K562 (cell line): ENCODE data around the gene XPOT. TPM values are rescaled to one million over a fixed set of nuclear protein-coding genes. Genes with fewer than 3 reads are reported as not detected.

Source experiments
- ATAC-seq: fragments of 200-7000 bp; cut with Tn5 transposase; 3 replicates; pipeline ENCODE4 v1.9.1; 2020; ENCODE audit warnings: moderate library complexity
- BruUV-seq: library from RNA; stranded (reverse); fragments of 400-500 nt; replicated peaks from 2 replicates; lab custom pipeline; 2021; lab: Mats Ljungman, UMichigan
- CTCF ChIA-PET: fragments of 300-600 bp; formaldehyde crosslinking; extraction: SDS; loops from one replicate; lab custom pipeline; 2021; ENCODE audit warnings: low intra/inter-chr PET ratio; lab: Yijun Ruan, JAX
- POLR2A ChIA-PET: fragments of 300-600, 350-650 bp; sonication (Branson Sonifier 250); formaldehyde crosslinking; extraction: SDS; loops from one replicate; lab custom pipeline; 2021; ENCODE audit warnings: antibody characterized with exemption, inconsistent platforms; lab: Yijun Ruan, JAX
- DNase-seq, 4 experiments: peaks; one replicate each; pipeline versions ENCODE4 v3.0.0 to v3.0.0-alpha.2; 2011 to 2018; ENCODE audit warnings: low spot score in 3 of 4, mixed read lengths in 3 of 4; ENCODE audit errors: extremely low read depth in 1 of 4
- FAIRE-seq: peaks from 2 replicates; lab custom pipeline; 2011; peaks lifted over from hg19 to GRCh38; lab: Jason Lieb, UNC
- H2AFZ ChIP-seq: 2 replicates; pipeline ENCODE4 v1.6.0; 2011; ENCODE audit warnings: low read depth, low read length, control low read depth, inconsistent platforms
- H3K27ac ChIP-seq: fragments of 200-600 bp; 3 replicates; pipeline ENCODE4 v1.8.0; 2011; ENCODE audit warnings: low read depth, mild to moderate bottlenecking, control low read depth, inconsistent platforms, low read length, moderate library complexity, mixed read lengths; ENCODE audit errors: extremely low read depth
- H3K27me3 ChIP-seq, 2 experiments: fragments of 300-600 bp in 1 of 2; 2 replicates in 1 of 2; 3 replicates in 1 of 2; pipeline versions ENCODE4 v1.6.0 to v1.8.0; 2011; ENCODE audit warnings: inconsistent platforms in 2 of 2, low read length in 2 of 2, mild to moderate bottlenecking in 1 of 2, mixed read lengths in 1 of 2, moderate library complexity in 1 of 2; ENCODE audit not compliant: control insufficient read depth in 2 of 2, insufficient read depth in 2 of 2
- H3K36me3 ChIP-seq: fragments of 300-600 bp; 3 replicates; pipeline ENCODE4 v1.8.0; 2011; ENCODE audit warnings: mild to moderate bottlenecking, low read length, inconsistent platforms; ENCODE audit not compliant: control insufficient read depth, insufficient read depth
- H3K4me1 ChIP-seq, 2 experiments: fragments of 200-600 bp in 1 of 2; replicated peaks in 1 of 2; 2 replicates in 1 of 2; 3 replicates in 1 of 2; pipeline versions ENCODE4 v1.5.1 to v1.8.0; 2011; ENCODE audit warnings: inconsistent platforms in 2 of 2, low read length in 2 of 2, mild to moderate bottlenecking in 1 of 2, mixed read lengths in 1 of 2, moderate library complexity in 1 of 2; ENCODE audit not compliant: control insufficient read depth in 2 of 2, insufficient read depth in 2 of 2
- H3K4me2 ChIP-seq: 2 replicates; pipeline ENCODE4 v1.6.1; 2011; ENCODE audit warnings: low read length, control low read depth, inconsistent platforms, mixed read lengths; ENCODE audit not compliant: insufficient read depth
- H3K4me3 ChIP-seq: fragments of 200-600 bp; sonication (generic), shearing (Covaris generic); 2 replicates; pipeline ENCODE4 v1.5.1; 2016; ENCODE audit warnings: control low read depth, inconsistent platforms
- H3K79me2 ChIP-seq: fragments of 200-600 bp; 3 replicates; pipeline ENCODE4 v1.8.0; 2011; ENCODE audit warnings: low read length, inconsistent platforms; ENCODE audit not compliant: control insufficient read depth, insufficient read depth
- H3K9ac ChIP-seq, 2 experiments: 2 replicates each; pipeline versions ENCODE4 v1.6.0 to v1.6.1; 2011; ENCODE audit warnings: low read depth in 2 of 2, low read length in 2 of 2, control low read depth in 1 of 2, inconsistent platforms in 1 of 2, mild to moderate bottlenecking in 1 of 2, mixed read lengths in 1 of 2; ENCODE audit not compliant: insufficient read depth in 1 of 2
- H3K9me1 ChIP-seq: one replicate; pipeline ENCODE4 v1.6.0; 2011; ENCODE audit warnings: inconsistent platforms, mild to moderate bottlenecking, low read length, moderate library complexity; ENCODE audit not compliant: control insufficient read depth, insufficient read depth
- H3K9me3 ChIP-seq: replicated peaks from 2 replicates; pipeline ENCODE4 v1.5.1; 2011; ENCODE audit warnings: low read depth, low read length, inconsistent platforms; ENCODE audit not compliant: control insufficient read depth, insufficient read depth
- H4K20me1 ChIP-seq: replicated peaks from 2 replicates; pipeline ENCODE4 v1.6.1; 2011; ENCODE audit warnings: low read length, inconsistent platforms, mixed read lengths; ENCODE audit not compliant: control insufficient read depth, insufficient read depth
- BCOR ChIP-seq: fragments of 450-650 bp; IDR thresholded peaks from 2 replicates; pipeline ENCODE4 v1.6.1; 2016
- CBX2 ChIP-seq: fragments of 200-600 bp; sonication (generic); IDR thresholded peaks from one replicate; pipeline ENCODE4 v1.6.1; 2012; ENCODE audit warnings: mild to moderate bottlenecking, low read length, inconsistent platforms; ENCODE audit not compliant: insufficient read depth, poor library complexity, severe bottlenecking
- FOXP1 ChIP-seq: sonication (generic); formaldehyde crosslinking; IDR thresholded peaks from 2 replicates; pipeline ENCODE4 v1.8.0; 2022; ENCODE audit warnings: mild to moderate bottlenecking, missing genetic modification reagents
- IRF9 ChIP-seq: fragments of 450-650 bp; IDR thresholded peaks from 2 replicates; pipeline ENCODE4 v1.6.1; 2016; ENCODE audit warnings: missing biosample characterization, missing genetic modification characterization
- KAT7 ChIP-seq: sonication (generic); formaldehyde crosslinking; IDR thresholded peaks from 2 replicates; pipeline ENCODE4 v1.8.0; 2022; ENCODE audit warnings: missing genetic modification reagents, mild to moderate bottlenecking, borderline replicate concordance
- MEF2D ChIP-seq: conservative IDR thresholded peaks from 2 replicates; pipeline ENCODE4 v1.6.1; 2016; ENCODE audit warnings: low read depth, missing genetic modification characterization, missing compliant biosample characterization
- PHF20 ChIP-seq: fragments of 450-650 bp; IDR thresholded peaks from 2 replicates; pipeline ENCODE4 v1.6.1; 2018; ENCODE audit not compliant: partially characterized antibody
- PKNOX1 ChIP-seq: fragments of 450-650 bp; IDR thresholded peaks from 2 replicates; pipeline ENCODE4 v1.6.1; 2016
- PML ChIP-seq: IDR thresholded peaks from 2 replicates; pipeline ENCODE4 v1.6.1; 2012; ENCODE audit warnings: low read length, inconsistent platforms
- POLR2A ChIP-seq: fragments of 450-650 bp; conservative IDR thresholded peaks from 2 replicates; pipeline ENCODE4 v1.6.1; 2016
- TAL1 ChIP-seq: fragments of 450-650 bp; IDR thresholded peaks from 2 replicates; pipeline ENCODE4 v1.6.1; 2016; ENCODE audit warnings: mild to moderate bottlenecking
- ZNF24 ChIP-seq: fragments of 450-650 bp; IDR thresholded peaks from 2 replicates; pipeline ENCODE4 v1.6.1; 2016
- ZNF586 ChIP-seq: fragments of 450-650 bp; formaldehyde crosslinking; conservative IDR thresholded peaks from 2 replicates; pipeline ENCODE4 v1.4.0; 2020; ENCODE audit warnings: mild to moderate bottlenecking, moderate library complexity
- ZNF740 ChIP-seq, 3 experiments: fragments of 200-800 bp in 1 of 3; sonication (Bioruptor generic) in 1 of 3; sonication (generic) in 1 of 3; formaldehyde crosslinking in 1 of 3; IDR thresholded peaks; 2 replicates each; pipeline versions ENCODE4 v1.6.1 to v1.8.0; 2016 to 2022; ENCODE audit warnings: mild to moderate bottlenecking in 2 of 3, missing compliant biosample characterization in 2 of 3, missing genetic modification characterization in 2 of 3, missing genetic modification reagents in 1 of 3
- WGBS: fragments of 100-300 bp; shearing (Covaris generic); methylation state at CpG from one replicate; pipeline ENCODE4 v1.1.6; 2016; ENCODE audit warnings: low coverage, mixed read lengths; ENCODE audit not compliant: insufficient coverage; ENCODE audit errors: missing lambda C conversion rate; 5-methylcytosine and 5-hydroxymethylcytosine counted together
- in situ Hi-C: fragments of 300-500 bp; cut with MboI; formaldehyde crosslinking; loops from 4 replicates; pipeline ENCODE4 v1.15.0; 2018; ENCODE audit warnings: inconsistent platforms, mixed read lengths
- intact Hi-C: fragments of 100-400 bp; cut with micrococcal nuclease; formaldehyde crosslinking; loops from 2 replicates; pipeline ENCODE4 v1.14.2; 2022
- polyA plus RNA-seq, 8 experiments: library from polyadenylated mRNA; depleted of rRNA in 4 of 8; stranded (reverse) in 5 of 8; unstranded in 3 of 8; fragments of >200 nt; fragmentation: Nextera tagmentation in 2 of 8; fragmentation: Illumina TruSeq in 1 of 8; extraction: Ambion mirVana in 2 of 8; extraction: Trizol in 1 of 8; gene quantifications; 2 replicates each; pipeline versions ENCODE4 v1.2.1 to v1.2.3, GENCODE V29; 2011 to 2014; ENCODE audit warnings: inconsistent platforms in 1 of 8, missing spikeins in 1 of 8
- total RNA-seq, 7 experiments: library from RNA; depleted of rRNA in 6 of 7; stranded (reverse); fragments of >200 nt in 6 of 7; fragmentation: Illumina TruSeq in 2 of 7; extraction: Trizol in 2 of 7; gene quantifications; 2 replicates each; pipeline versions ENCODE4 v1.2.1 to v1.2.3, GENCODE V29; 2011 to 2021; ENCODE audit warnings: low replicate concordance in 1 of 7
- TF ChIP-seq, protein P1 (sequence below): sonication (generic); IDR thresholded peaks from 2 replicates; pipeline ENCODE4 v1.6.1; 2016
- TF ChIP-seq, protein P2 (sequence below): IDR thresholded peaks from 3 replicates; pipeline ENCODE4 v1.6.1; 2011; ENCODE audit warnings: borderline replicate concordance, mild to moderate bottlenecking; ENCODE audit not compliant: insufficient read length, insufficient read depth

XPOT gene
- total and polyA plus RNA-seq, 9 of the 15 experiments (the other 6 are each of a cell fraction or from before 2014, with no cell fraction given) = 26.2 to 192 (median 102) TPM

DNA sequence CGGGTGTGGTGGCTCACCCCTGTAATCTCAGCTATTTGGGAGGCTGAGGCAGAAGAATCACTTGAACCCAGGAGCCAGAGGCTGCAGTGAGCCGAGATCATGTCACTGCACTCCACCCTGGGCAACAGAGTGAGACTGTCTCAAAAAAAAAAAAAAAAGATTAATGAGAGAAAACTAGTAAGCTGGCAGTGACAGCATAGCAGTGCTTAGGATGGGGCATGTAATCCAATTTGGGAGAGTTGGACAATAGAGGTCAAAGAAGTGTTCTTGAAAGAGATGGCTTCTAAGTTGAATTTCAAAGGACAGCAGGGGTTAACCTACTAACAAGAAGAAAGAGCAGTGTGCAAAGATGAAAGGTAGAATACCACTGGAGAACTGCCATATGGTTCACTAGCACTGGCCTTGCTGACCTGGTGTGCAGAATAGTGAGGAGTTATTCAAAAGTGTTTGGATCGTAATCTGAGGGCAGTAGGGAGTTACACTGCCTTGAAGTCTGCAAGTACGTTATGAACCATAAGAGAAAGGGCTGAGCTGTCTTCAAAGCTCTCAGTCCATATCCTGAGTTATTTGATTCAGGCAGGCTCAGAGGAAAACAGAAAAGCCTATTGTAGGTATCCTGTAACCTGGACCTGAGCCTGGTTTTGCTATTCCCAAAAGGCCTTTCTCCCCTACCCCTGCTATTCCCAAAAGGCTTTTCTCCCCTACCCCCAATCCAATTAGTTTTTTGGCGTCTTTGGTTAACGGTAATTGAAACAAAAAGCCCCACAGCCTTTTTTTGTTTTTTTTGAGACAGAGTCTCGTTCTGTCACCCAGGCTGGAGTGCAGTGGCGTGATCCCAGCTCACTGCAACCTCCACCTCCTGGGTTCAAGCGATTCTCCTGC is 3.4 kb downstream of the XPOT start:
- Histone ChIP-seq H3K4me3 (no peak overlapping the region), H3K4me1 (peaks cover 20 to 30% of the 10 kb centered on the region in 2 experiments; a peak in 4 of 5 replicates), H3K27me3 (no peaks in the 10 kb centered on the region), H3K9me3 (no peaks in the 10 kb centered on the region), H3K79me2 (peaks cover 84% of the 10 kb centered on the region), H3K9ac (0 out of 4 replicates have a peak overlapping the region, but pooled peaks have one; percentile 37), H2AFZ (no peak overlapping the region), H3K27ac (peak overlapping the region; percentile 12), H3K9me1 (no peaks in the 10 kb centered on the region), H4K20me1 (0 out of 2 replicates have a peak, but pooled peaks cover 6% of the 10 kb centered on the region), H3K36me3 (peaks cover 47% of the 10 kb centered on the region), H3K4me2 (peak overlapping the region; percentile 54)
- BruUV-seq = no TSS peak
- WGBS = 37% methylated on average over 9 of the region's 9 CpGs
- POLR2A ChIA-PET = interaction anchor here (0.5 to 2.3 kb wide), 7 partner anchors 12 to 542 kb away, joined by 3 to 6 read pairs (median 3); no protein-coding TSS in a partner anchor
- DNase-seq (peak in 2 of 4 experiments; percentile 16 to 48), ATAC-seq (no peak; the same call in 2 of the 3 replicates), FAIRE-seq (peak; percentile 55)
- intact Hi-C loops (loop anchor here (5.0 kb wide), 1 partner anchor 45 kb away; the partner anchor contains the start of gene TBK1), in situ Hi-C loops (no loop called here)
- CTCF ChIA-PET = no interaction called here
- TF ChIP-seq ZNF24 = no peak
- TF ChIP-seq, protein P1, sequence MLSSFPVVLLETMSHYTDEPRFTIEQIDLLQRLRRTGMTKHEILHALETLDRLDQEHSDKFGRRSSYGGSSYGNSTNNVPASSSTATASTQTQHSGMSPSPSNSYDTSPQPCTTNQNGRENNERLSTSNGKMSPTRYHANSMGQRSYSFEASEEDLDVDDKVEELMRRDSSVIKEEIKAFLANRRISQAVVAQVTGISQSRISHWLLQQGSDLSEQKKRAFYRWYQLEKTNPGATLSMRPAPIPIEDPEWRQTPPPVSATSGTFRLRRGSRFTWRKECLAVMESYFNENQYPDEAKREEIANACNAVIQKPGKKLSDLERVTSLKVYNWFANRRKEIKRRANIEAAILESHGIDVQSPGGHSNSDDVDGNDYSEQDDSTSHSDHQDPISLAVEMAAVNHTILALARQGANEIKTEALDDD = peak; percentile 51
- no peak for TF ChIP-seq IRF9 (tag)
- TF ChIP-seq CBX2 = no peak
- TF ChIP-seq, protein P2, sequence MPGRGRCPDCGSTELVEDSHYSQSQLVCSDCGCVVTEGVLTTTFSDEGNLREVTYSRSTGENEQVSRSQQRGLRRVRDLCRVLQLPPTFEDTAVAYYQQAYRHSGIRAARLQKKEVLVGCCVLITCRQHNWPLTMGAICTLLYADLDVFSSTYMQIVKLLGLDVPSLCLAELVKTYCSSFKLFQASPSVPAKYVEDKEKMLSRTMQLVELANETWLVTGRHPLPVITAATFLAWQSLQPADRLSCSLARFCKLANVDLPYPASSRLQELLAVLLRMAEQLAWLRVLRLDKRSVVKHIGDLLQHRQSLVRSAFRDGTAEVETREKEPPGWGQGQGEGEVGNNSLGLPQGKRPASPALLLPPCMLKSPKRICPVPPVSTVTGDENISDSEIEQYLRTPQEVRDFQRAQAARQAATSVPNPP = no peak
- TF ChIP-seq MEF2D (tag) = no peak
- no peak for TF ChIP-seq PHF20
- TF ChIP-seq ZNF586 (CRISPR knock-in tag) = no peak
- TF ChIP-seq ZNF740 (CRISPR knock-in tag; IDR thresholded peaks at IDR 0.05) = 0 out of 2 replicates have a peak, but pooled peaks have one; percentile 23
- TF ChIP-seq ZNF740 (tag; IDR thresholded peaks at IDR 0.05) = no peak
- peak; percentile 12; the same call in 1 of the 2 replicates for TF ChIP-seq PML
- TF ChIP-seq FOXP1 = no peak
- 0 out of 2 replicates have a peak, but pooled peaks have one; percentile 10 for TF ChIP-seq PKNOX1
- peak; percentile 52 for TF ChIP-seq POLR2A
- no peak for TF ChIP-seq KAT7 (CRISPR knock-in tag)
- TF ChIP-seq BCOR = peak; percentile 24; the same call in 1 of the 2 replicates
- no peak for TF ChIP-seq TAL1
